ENCODE results near the gene PDCD6IP. TPM values are rescaled to one million over a fixed set of nuclear protein-coding genes. Genes with fewer than 3 reads are reported as not detected.

Gene PDCD6IP
- total and polyA plus RNA-seq, 2 of the 13 experiments (the other 11 are each of a cell fraction or from before 2014, with no cell fraction given): 62.5 to 85.6 TPM

DNA sequence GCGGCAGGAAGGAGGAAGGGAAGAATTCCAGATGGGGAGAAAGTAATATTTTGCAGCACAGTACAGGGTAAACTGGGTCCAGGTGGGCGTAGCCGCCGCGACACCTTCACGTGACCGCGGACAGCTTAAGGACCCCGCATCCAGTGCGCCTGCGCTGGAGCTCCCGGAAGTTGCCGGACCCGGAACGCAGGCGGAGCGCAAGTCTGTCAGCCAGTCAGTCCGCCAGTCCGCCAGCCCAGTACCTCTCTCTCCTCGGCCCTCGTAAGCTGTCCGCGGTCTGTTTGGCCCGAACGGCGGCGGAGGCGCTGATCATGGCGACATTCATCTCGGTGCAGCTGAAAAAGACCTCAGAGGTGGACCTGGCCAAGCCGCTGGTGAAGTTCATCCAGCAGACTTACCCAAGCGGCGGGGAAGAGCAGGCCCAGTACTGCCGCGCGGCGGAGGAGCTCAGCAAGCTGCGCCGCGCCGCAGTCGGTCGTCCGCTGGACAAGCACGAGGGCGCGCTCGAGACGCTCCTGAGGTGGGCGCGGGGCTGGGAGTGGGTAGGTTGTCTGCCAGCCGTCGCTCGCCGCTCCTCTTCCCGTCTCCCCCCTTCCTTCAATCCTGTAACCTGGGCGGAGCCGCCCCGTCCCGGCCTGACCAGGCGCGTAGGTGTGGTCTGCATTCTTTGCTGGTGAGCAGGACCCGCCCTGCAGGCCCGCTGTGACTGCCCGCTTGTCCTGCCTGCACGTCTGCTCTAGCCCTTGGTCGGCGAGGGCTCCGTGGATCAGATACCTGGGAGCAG lies at the start of gene PDCD6IP (continued):
- TF ChIP-seq, protein P1, sequence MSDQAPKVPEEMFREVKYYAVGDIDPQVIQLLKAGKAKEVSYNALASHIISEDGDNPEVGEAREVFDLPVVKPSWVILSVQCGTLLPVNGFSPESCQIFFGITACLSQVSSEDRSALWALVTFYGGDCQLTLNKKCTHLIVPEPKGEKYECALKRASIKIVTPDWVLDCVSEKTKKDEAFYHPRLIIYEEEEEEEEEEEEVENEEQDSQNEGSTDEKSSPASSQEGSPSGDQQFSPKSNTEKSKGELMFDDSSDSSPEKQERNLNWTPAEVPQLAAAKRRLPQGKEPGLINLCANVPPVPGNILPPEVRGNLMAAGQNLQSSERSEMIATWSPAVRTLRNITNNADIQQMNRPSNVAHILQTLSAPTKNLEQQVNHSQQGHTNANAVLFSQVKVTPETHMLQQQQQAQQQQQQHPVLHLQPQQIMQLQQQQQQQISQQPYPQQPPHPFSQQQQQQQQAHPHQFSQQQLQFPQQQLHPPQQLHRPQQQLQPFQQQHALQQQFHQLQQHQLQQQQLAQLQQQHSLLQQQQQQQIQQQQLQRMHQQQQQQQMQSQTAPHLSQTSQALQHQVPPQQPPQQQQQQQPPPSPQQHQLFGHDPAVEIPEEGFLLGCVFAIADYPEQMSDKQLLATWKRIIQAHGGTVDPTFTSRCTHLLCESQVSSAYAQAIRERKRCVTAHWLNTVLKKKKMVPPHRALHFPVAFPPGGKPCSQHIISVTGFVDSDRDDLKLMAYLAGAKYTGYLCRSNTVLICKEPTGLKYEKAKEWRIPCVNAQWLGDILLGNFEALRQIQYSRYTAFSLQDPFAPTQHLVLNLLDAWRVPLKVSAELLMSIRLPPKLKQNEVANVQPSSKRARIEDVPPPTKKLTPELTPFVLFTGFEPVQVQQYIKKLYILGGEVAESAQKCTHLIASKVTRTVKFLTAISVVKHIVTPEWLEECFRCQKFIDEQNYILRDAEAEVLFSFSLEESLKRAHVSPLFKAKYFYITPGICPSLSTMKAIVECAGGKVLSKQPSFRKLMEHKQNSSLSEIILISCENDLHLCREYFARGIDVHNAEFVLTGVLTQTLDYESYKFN (CRISPR knock-in tag; conservative IDR thresholded peaks at IDR 0.05): peak; percentile 60
- peak; percentile 96 for TF ChIP-seq ZNF292 (CRISPR knock-in tag; IDR thresholded peaks at IDR 0.05; ENCODE audit: borderline replicate concordance, low read depth)
- TF ChIP-seq GPN1 (CRISPR knock-in tag; IDR thresholded peaks at IDR 0.05; ENCODE audit: borderline replicate concordance): no peak
- peak; percentile 44 for TF ChIP-seq YY1 (IDR thresholded peaks at IDR 0.05; ENCODE audit: insufficient read depth, insufficient replicate concordance, low read depth, low read length)
- no peak for TF ChIP-seq SMARCC2 (IDR thresholded peaks at IDR 0.05)
- peak; percentile 84; the same call in 1 of the 2 replicates for TF ChIP-seq ZZZ3 (CRISPR knock-in tag; IDR thresholded peaks at IDR 0.05; ENCODE audit: borderline replicate concordance)
- TF ChIP-seq, protein P2, sequence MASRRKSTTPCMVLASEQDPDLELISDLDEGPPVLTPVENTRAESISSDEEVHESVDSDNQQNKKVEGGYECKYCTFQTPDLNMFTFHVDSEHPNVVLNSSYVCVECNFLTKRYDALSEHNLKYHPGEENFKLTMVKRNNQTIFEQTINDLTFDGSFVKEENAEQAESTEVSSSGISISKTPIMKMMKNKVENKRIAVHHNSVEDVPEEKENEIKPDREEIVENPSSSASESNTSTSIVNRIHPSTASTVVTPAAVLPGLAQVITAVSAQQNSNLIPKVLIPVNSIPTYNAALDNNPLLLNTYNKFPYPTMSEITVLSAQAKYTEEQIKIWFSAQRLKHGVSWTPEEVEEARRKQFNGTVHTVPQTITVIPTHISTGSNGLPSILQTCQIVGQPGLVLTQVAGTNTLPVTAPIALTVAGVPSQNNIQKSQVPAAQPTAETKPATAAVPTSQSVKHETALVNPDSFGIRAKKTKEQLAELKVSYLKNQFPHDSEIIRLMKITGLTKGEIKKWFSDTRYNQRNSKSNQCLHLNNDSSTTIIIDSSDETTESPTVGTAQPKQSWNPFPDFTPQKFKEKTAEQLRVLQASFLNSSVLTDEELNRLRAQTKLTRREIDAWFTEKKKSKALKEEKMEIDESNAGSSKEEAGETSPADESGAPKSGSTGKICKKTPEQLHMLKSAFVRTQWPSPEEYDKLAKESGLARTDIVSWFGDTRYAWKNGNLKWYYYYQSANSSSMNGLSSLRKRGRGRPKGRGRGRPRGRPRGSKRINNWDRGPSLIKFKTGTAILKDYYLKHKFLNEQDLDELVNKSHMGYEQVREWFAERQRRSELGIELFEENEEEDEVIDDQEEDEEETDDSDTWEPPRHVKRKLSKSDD (CRISPR knock-in tag; IDR thresholded peaks at IDR 0.05; ENCODE audit: low read depth): no peak; the same call in 1 of the 2 replicates
- TF ChIP-seq, protein P3, sequence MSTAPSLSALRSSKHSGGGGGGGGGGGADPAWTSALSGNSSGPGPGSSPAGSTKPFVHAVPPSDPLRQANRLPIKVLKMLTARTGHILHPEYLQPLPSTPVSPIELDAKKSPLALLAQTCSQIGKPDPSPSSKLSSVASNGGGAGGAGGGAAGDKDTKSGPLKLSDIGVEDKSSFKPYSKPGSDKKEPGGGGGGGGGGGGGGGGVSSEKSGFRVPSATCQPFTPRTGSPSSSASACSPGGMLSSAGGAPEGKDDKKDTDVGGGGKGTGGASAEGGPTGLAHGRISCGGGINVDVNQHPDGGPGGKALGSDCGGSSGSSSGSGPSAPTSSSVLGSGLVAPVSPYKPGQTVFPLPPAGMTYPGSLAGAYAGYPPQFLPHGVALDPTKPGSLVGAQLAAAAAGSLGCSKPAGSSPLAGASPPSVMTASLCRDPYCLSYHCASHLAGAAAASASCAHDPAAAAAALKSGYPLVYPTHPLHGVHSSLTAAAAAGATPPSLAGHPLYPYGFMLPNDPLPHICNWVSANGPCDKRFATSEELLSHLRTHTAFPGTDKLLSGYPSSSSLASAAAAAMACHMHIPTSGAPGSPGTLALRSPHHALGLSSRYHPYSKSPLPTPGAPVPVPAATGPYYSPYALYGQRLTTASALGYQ (CRISPR knock-in tag; IDR thresholded peaks at IDR 0.05): peak; percentile 71
- peak; percentile 85; the same call in 1 of the 2 replicates for TF ChIP-seq MED13 (CRISPR knock-in tag; IDR thresholded peaks at IDR 0.05)
- TF ChIP-seq NCOA5 (CRISPR knock-in tag; IDR thresholded peaks at IDR 0.05): no peak
- TF ChIP-seq, protein P4, sequence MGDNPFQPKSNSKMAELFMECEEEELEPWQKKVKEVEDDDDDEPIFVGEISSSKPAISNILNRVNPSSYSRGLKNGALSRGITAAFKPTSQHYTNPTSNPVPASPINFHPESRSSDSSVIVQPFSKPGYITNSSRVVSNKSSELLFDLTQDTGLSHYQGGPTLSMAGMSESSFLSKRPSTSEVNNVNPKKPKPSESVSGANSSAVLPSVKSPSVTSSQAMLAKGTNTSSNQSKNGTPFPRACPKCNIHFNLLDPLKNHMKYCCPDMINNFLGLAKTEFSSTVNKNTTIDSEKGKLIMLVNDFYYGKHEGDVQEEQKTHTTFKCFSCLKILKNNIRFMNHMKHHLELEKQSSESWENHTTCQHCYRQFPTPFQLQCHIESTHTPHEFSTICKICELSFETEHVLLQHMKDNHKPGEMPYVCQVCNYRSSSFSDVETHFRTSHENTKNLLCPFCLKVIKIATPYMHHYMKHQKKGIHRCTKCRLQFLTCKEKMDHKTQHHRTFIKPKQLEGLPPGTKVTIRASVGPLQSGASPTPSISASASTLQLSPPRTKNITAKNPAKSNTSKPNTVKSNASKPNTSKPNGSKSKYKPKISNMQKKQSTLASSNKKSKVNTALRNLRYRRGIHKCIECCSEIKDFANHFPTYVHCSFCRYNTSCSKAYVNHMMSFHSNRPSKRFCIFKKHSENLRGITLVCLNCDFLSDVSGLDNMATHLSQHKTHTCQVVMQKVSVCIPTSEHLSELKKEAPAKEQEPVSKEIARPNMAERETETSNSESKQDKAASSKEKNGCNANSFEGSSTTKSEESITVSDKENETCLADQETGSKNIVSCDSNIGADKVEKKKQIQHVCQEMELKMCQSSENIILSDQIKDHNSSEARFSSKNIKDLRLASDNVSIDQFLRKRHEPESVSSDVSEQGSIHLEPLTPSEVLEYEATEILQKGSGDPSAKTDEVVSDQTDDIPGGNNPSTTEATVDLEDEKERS (CRISPR knock-in tag; IDR thresholded peaks at IDR 0.05): peak; percentile 81; the same call in 1 of the 2 replicates
- peak; percentile 45; the same call in 1 of the 2 replicates for TF ChIP-seq ZBTB7B (CRISPR knock-in tag; IDR thresholded peaks at IDR 0.05)
